Measurements from ENCODE around the gene ZNF793.

The ZNF793 gene

DNA sequence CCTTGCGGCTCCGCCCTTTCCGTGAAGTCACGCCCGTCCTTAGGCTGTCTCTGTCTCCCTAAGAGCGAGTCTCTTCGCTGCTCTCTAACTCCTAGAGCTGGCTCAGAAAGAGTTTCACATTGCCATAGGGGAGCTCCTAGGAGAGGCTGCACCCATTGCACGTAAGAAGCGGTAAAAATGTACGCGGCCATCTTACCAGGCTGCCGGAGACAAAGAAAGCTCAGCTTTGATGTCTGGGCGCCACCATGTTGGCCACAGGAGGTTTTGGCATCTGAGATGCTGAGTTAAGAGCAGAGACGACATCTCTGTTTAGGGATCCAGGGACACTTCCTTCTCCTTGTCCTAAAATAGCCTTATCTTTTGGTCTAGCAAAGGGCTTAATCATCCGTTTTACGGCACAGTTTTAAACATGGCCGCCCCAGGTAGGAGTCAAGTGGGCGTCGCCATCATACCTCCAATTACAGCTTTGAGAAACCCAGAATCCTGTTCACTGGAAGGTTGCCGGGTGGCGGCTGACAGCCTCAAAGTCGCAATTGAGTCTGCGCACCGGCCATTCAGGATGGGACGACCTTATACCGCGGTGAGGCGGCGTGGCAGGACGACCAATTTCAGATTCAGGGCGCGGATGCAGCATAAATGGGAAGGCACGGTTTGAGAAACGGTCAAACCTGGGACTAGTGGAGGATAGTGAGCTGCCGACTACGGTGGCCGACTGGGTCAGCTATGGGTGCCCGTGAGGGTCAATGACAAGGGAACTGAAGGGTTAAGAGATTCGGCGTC, at the start of gene ZNF793:
Gene ZNF793, plus strand, starts transcription at position 553 of the 780 bp plus-strand sequence. CDS start 16,501 bp downstream, outside the sequence.
- peak; percentile 82 for DNase-seq

DNA sequence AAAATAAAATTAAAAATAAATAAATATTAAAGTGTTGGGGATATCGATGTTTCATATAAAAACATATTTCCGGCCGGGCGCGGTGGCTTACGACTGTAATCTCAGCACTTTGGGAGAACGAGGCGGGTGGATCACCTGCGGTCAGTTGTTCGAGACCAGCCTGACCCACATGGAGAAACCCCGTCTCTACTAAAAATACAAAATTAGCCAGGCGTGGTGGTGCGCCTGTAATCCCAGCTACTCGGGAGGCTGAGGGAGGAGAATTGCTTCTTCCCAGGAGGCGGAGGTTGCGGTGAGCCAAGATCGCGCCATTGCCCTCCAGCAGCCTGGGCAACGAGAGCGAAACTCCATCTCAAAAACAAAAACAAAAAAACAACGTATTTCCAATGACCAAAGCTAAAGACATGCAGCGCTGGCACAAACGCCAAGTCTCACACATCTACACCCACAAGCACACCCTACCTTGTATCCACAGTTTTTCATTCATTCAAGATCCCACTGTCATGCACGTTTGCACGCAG, 40.4 kb upstream of the ZNF793 start:
- DNase-seq: no peak

DNA sequence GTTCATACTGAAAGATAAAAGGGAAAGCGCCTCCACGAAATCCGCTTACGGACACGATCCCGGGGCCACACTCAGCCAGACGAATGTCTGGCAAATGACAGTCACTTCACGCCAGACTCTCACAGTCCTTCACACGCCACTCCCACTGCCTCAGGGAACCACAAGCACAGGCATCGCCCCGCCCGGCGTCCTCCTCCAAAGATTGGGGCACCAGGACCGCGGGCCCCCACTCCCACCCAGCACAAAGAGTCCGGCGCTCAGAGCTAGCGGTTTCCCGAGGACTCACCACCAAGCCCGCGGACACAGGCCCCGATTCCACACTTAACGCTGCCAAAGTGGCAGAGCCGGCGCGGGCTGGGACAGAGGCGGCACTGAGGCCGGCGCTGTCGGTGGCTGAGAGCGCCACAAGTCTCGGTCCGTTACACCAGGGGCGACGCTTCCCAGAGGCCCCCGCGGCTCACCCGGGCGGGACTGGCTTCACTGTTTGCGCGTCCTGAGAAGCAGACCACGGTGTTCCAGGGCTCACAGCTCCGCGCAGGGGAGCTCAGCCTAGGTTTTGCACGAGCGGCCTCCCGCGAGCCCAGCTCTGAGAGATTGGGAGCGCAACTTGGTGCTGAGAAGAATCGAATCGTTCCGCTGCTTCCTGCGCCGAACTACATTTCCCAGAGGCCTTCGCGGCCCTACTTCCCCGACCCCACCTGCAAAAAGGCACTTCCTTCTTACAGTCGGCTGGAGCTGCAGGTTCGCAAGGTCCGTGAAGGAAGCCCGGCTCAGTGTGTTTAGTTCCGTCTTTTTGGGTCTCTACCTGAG, 39.7 kb upstream of the ZNF793 start, which contains the start of gene ZNF569:
Gene ZNF569, minus strand, starts transcription at position 647 of the 810 bp plus-strand sequence. CDS start 22,523 bp downstream, outside the sequence.
- peak; percentile 88 for DNase-seq

- DNase-seq: no peak
Measured at GRCh38 chr19:37467608-37468090, 39.1 kb upstream of the ZNF793 start.

DNA sequence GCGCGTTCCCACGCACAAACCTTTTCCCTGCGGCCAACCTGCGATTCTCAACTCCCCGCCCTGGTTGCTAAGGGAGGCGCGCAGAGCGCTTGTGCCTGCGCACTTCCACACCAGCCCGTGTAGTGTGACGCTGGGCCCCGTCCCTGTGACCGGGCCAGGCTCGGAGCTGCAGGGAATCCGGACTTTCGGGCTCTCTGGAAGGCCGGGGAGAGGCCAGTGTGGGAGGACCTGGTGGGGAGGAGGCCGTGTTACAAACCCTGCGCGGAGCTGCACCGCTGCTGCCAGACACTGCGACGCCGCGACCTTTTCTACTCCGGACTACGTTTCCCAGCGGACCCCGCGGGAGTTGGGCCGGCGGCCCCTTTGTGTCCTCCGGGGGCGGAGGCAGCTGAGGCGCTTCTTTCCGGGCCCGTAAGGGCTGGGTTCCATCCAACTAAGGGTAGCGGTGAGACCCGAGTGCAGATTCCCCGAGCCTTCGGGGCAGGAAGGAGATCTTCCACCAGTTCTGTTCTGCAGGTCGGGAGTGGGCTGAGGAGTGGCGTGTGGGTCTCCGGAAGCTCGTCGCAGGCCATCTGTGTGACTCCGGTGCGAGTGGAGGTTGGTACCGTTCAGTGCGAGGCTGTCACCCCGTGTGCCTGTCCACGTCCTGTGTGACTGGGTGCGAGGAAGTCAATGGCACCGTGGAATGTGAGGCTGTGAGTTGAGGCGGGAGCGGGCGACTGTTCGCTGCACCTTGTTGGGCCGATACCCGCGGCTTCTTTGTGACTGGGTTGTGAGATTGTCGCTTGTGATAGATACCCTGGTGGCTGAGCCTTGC, 37.6 kb upstream of the ZNF793 start, which contains the start of gene ZNF570:
Gene ZNF570, plus strand, starts transcription at position 396 of the 817 bp plus-strand sequence. CDS start 999 bp downstream, outside the sequence.
- DNase-seq: peak; percentile 91

GRCh38 chr19:37470216-37470615, 36.5 kb upstream of the ZNF793 start:
- DNase-seq: no peak

- no peak for DNase-seq
Measured at GRCh38 chr19:37472165-37472564, 34.6 kb upstream of the ZNF793 start.

- no peak for DNase-seq
Measured at GRCh38 chr19:37484406-37485168, 22.2 kb upstream of the ZNF793 start.

GRCh38 chr19:37492213-37492612, 14.5 kb upstream of the ZNF793 start:
- DNase-seq: no peak

- DNase-seq: no peak
Measured at GRCh38 chr19:37505958-37506386, 767 bp upstream of the ZNF793 start.

DNA sequence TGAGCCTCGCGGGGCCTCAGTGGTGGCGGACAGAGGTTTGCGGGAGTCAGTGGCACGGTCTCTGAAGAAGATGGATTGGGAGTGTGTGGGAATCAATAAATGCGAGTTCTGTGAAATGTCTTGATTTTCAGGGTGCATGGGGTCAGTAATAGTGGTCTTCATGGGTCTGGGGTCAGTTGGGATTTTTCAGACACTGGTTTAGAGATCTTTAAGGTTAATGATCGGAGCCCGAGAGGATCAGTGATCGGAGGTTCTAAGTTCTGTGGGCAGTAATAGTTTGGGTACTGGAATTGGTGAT, 377 bp downstream of the ZNF793 start:
- DNase-seq: no peak

GRCh38 chr19:37511186-37511585, 4.4 kb downstream of the ZNF793 start:
- no peak for DNase-seq

GRCh38 chr19:37511821-37512220, 5.1 kb downstream of the ZNF793 start:
- no peak for DNase-seq

GRCh38 chr19:37513397-37513796, 6.7 kb downstream of the ZNF793 start:
- DNase-seq: no peak

DNA sequence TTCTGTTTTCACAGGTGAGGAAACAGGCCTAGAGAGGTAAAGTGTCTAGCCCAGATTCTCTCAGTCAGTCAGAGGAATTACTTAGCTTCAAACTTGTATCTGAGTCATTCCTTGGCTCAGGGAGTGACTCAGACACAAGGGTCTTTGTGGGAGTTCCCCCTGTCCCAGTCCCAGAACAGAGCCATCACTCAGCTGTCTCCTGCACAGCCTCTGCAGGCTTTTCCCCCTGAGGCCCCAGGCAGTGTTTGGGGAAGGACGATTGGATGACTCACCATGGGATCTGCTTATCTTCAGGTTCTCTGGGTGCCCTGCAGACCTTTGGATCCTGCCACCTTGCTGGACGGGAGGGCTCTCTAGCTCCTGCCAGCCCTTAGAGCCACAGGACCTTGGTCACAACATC, 13.2 kb downstream of the ZNF793 start:
- DNase-seq: no peak

- no peak for DNase-seq
Measured at GRCh38 chr19:37537391-37537947, 30.7 kb downstream of the ZNF793 start.

GRCh38 chr19:37551129-37551993, 44.6 kb downstream of the ZNF793 start:
- peak; percentile 65 for DNase-seq

DNA sequence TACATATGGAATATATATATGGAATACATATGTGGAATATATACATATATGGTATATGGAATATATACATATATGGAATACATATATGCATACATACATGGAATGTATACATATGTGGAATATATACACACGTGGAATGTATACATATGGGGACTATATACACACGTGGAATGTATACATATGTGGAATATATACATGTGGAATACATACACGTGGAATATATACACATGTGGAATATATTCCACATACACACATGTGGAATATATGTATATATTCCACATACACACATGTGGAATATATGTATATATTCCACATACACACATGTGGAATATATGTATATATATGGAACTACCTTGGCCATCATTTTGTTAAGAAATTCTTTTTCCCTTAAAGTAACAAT, 56.8 kb downstream of the ZNF793 start:
- no peak for DNase-seq

- no peak for DNase-seq
Measured at GRCh38 chr19:37564624-37565369, 58.1 kb downstream of the ZNF793 start.

- DNase-seq: no peak
Measured at GRCh38 chr19:37565370-37565669, 58.6 kb downstream of the ZNF793 start.

Data from stimulated activated CD4-positive, alpha-beta T cell treated with anti-CD3 and anti-CD28 coated beads, Interleukin-15, amount 100 ng/mL, for 24 hours (primary cell).